Measurements from ENCODE around the gene RELN.

GRCh38 chr7:103764901-103765300, 224.6 kb downstream of the RELN start:
- TF ChIP-seq PAX5 (IDR thresholded peaks at IDR 0.05; ENCODE audit: insufficient read depth, low read length, severe bottlenecking) (no peak), POLR2A (IDR thresholded peaks at IDR 0.05; ENCODE audit: low read depth, low read length) (no peak)
